Left kidney (tissue), 2 donors: ENCODE results near the gene CD3G. TPM values are rescaled to one million over a fixed set of nuclear protein-coding genes. Genes with fewer than 3 reads are reported as not detected.
A peak's percentile ranks its signal among the peaks of the same experiment; 100 is the strongest.
"Not testable (repeated sequence)": the region's sequence is repeated elsewhere in the genome, so short reads cannot be mapped to it uniquely, and the experiment has no call there.

ENCODE experiments used
- DNase-seq: peaks from one replicate; pipeline ENCODE4 v3.0.0-alpha.2; 2013
- polyA plus RNA-seq: library from polyadenylated mRNA; unstranded; fragments of 120-200 nt; gene quantifications from one replicate; pipeline ENCODE4 v1.2.1, GENCODE V29; 2013; ENCODE audit not compliant: insufficient read length

The CD3G gene
- polyA plus RNA-seq, 1 donor = 0.25 TPM

GRCh38 chr11:118380571-118380970, 36.4 kb downstream of the CD3G start:
- DNase-seq = no peak

- DNase-seq = no peak
Observed at GRCh38 chr11:118382954-118383353, 38.8 kb downstream of the CD3G start.

- DNase-seq = no peak
Observed at GRCh38 chr11:118383657-118384056, 39.5 kb downstream of the CD3G start.

GRCh38 chr11:118396097-118396501, 52.0 kb downstream of the CD3G start:
- no peak for DNase-seq

- DNase-seq = no peak
Observed at GRCh38 chr11:118397448-118397847, 53.3 kb downstream of the CD3G start.

- DNase-seq = no peak
Observed at GRCh38 chr11:118398791-118399559, 54.8 kb downstream of the CD3G start.

GRCh38 chr11:118401151-118401879, 57.2 kb downstream of the CD3G start, which contains the start of gene ATP5MG:
TSS of gene ATP5MG (plus strand) at chr11:118401606. CDS start at chr11:118401666, 60 bp downstream.
- peak; percentile 94 for DNase-seq

- DNase-seq = no peak
Observed at GRCh38 chr11:118401880-118402590, 57.9 kb downstream of the CD3G start.

- DNase-seq = not testable (repeated sequence)
Observed at GRCh38 chr11:118402594-118402993, 58.5 kb downstream of the CD3G start.

Other genes starting within 250 kb of the CD3G start
- gene SCN4B, start 191.5 kb upstream of the CD3G start, polyA plus RNA-seq = 0.75 TPM
- 3.0 TPM for gene SCN2B, start 167.7 kb upstream of the CD3G start, polyA plus RNA-seq
- 1.5 TPM for gene JAML, start 119.3 kb upstream of the CD3G start, polyA plus RNA-seq
- 6.5 TPM for gene MPZL3, start 92.0 kb upstream of the CD3G start, polyA plus RNA-seq
- gene MPZL2, start 80.0 kb upstream of the CD3G start, polyA plus RNA-seq = 28.3 TPM
- 0.22 TPM for gene CD3E, start 39.6 kb upstream of the CD3G start, polyA plus RNA-seq
- 0.50 TPM for gene CD3D, start 1.6 kb upstream of the CD3G start, polyA plus RNA-seq
- gene UBE4A, start 15.3 kb downstream of the CD3G start, polyA plus RNA-seq = 53.0 TPM
- 383 TPM for gene ATP5MG, start 57.3 kb downstream of the CD3G start, polyA plus RNA-seq
- gene KMT2A, start 92.1 kb downstream of the CD3G start, polyA plus RNA-seq = 56.7 TPM
- 1.3 TPM for gene TTC36, start 183.1 kb downstream of the CD3G start, polyA plus RNA-seq
- gene TMEM25, start 186.8 kb downstream of the CD3G start, polyA plus RNA-seq = 26.8 TPM
- gene IFT46, start 221.6 kb downstream of the CD3G start, polyA plus RNA-seq = 54.1 TPM
- 191 TPM for gene ARCN1, start 228.1 kb downstream of the CD3G start, polyA plus RNA-seq